ENCODE measurements around the gene ORM1.
"Not testable (repeated sequence)": the region's sequence is repeated elsewhere in the genome, so short reads cannot be mapped to it uniquely, and the experiment has no call there.

Gene ORM1

GRCh38 chr9:114322831-114323531 is at the start of gene ORM1:
Gene ORM1 (plus strand): TSS chr9:114323098. CDS start chr9:114323134, 36 bp downstream.
- DNase-seq, result not testable (repeated sequence)

- DNase-seq, result no peak
These were observed 49.4 kb upstream of the ORM1 start for GRCh38 chr9:114273461-114273881.

GRCh38 chr9:114274217-114274616 is 48.7 kb upstream of the ORM1 start:
- no peak for DNase-seq

GRCh38 chr9:114275246-114276004 is 47.5 kb upstream of the ORM1 start:
- no peak for DNase-seq

GRCh38 chr9:114276908-114277821 is 45.7 kb upstream of the ORM1 start:
- no peak for DNase-seq

GRCh38 chr9:114278356-114278755 is 44.5 kb upstream of the ORM1 start:
- DNase-seq, result no peak

GRCh38 chr9:114278881-114279570 is 43.9 kb upstream of the ORM1 start:
- no peak for DNase-seq

- no peak for DNase-seq
These were observed 43.2 kb upstream of the ORM1 start for GRCh38 chr9:114279693-114280092.

GRCh38 chr9:114280636-114281472 is 42.0 kb upstream of the ORM1 start:
- no peak for DNase-seq

GRCh38 chr9:114281473-114282103 is 41.3 kb upstream of the ORM1 start:
- DNase-seq, result peak in 1 of 56 donors; percentile 11

GRCh38 chr9:114282104-114282485 is 40.8 kb upstream of the ORM1 start:
- no peak for DNase-seq

GRCh38 chr9:114282507-114282906 is 40.4 kb upstream of the ORM1 start:
- no peak for DNase-seq

- peak in 8 of 56 donors; percentile 10 to 58 (median 20) for DNase-seq
These were observed 40.0 kb upstream of the ORM1 start for GRCh38 chr9:114282926-114283325.

- DNase-seq, result peak in 1 of 56 donors; percentile 13
These were observed 39.3 kb upstream of the ORM1 start for GRCh38 chr9:114283551-114284111.

GRCh38 chr9:114284316-114285060 is 38.4 kb upstream of the ORM1 start:
- DNase-seq, result no peak

- no peak for DNase-seq
These were observed 37.6 kb upstream of the ORM1 start for GRCh38 chr9:114285166-114285867.

GRCh38 chr9:114286146-114286679 is 36.7 kb upstream of the ORM1 start:
- DNase-seq, result no peak
